KMS-11 (cell line): ENCODE results near the gene PRMT3.

Experiments
- H2AFZ ChIP-seq: fragments of 200-600 bp; sonication (generic); 2 replicates; pipeline ENCODE4 v1.6.1; 2016; ENCODE audit warnings: antibody characterized with exemption, mixed run types, low read depth
- H3K27ac ChIP-seq: fragments of 200-600 bp; sonication (generic); 2 replicates; pipeline ENCODE4 v1.6.1; 2016; ENCODE audit warnings: mild to moderate bottlenecking, mixed run types
- H3K27me3 ChIP-seq: fragments of 200-600 bp; sonication (generic); 2 replicates; pipeline ENCODE4 v1.6.1; 2017; ENCODE audit warnings: mild to moderate bottlenecking, low read depth, mixed run types, moderate library complexity; ENCODE audit not compliant: insufficient read depth
- H3K36me3 ChIP-seq: fragments of 200-600 bp; sonication (generic); 2 replicates; pipeline ENCODE4 v1.6.1; 2017; ENCODE audit warnings: mild to moderate bottlenecking, mixed run types; ENCODE audit not compliant: insufficient read depth
- H3K4me1 ChIP-seq: fragments of 200-600 bp; sonication (generic); 2 replicates; pipeline ENCODE4 v1.6.1; 2016; ENCODE audit warnings: mild to moderate bottlenecking, low read depth, mixed run types; ENCODE audit not compliant: poor library complexity, severe bottlenecking
- H3K4me2 ChIP-seq: fragments of 200-600 bp; sonication (generic); 2 replicates; pipeline ENCODE4 v1.7.0; 2016; ENCODE audit warnings: mild to moderate bottlenecking, mixed run types
- H3K4me3 ChIP-seq: fragments of 200-600 bp; sonication (generic); IDR thresholded peaks from 2 replicates; pipeline ENCODE4 v1.6.1; 2017; ENCODE audit warnings: low read depth, low read length, mixed read lengths; ENCODE audit not compliant: insufficient read depth
- H3K79me2 ChIP-seq: fragments of 200-600 bp; sonication (generic); 2 replicates; pipeline ENCODE4 v1.6.1; 2016; ENCODE audit warnings: low read depth, mixed run types; ENCODE audit not compliant: insufficient read depth
- H3K9ac ChIP-seq: fragments of 200-600 bp; sonication (generic); 2 replicates; pipeline ENCODE4 v1.6.1; 2016; ENCODE audit warnings: mild to moderate bottlenecking, mixed run types
- H4K20me1 ChIP-seq: fragments of 200-600 bp; sonication (generic); 2 replicates; pipeline ENCODE4 v1.6.1; 2016; ENCODE audit warnings: mild to moderate bottlenecking, mixed run types; ENCODE audit not compliant: insufficient read depth
- CTCF ChIP-seq: fragments of 200-600 bp; sonication (generic); conservative IDR thresholded peaks from 2 replicates; pipeline ENCODE4 v1.6.1; 2017; ENCODE audit warnings: low read depth, mild to moderate bottlenecking, antibody characterized with exemption, low read length, moderate library complexity, mixed read lengths

The PRMT3 gene

GRCh38 chr11:20388096-20389055, 860 bp downstream of the PRMT3 start:
- peaks cover 30% of the 10 kb centered on the region; the same call in 1 of the 2 replicates for H3K79me2 ChIP-seq
- peak overlapping the region; percentile 64 for H2AFZ ChIP-seq
- no peaks in the 10 kb centered on the region for H4K20me1 ChIP-seq
- peak overlapping the region; percentile 93 for H3K4me2 ChIP-seq
- no peaks in the 10 kb centered on the region for H3K27me3 ChIP-seq
- peaks cover 13% of the 10 kb centered on the region for H3K4me1 ChIP-seq
- H3K36me3 ChIP-seq, result no peaks in the 10 kb centered on the region; the same call in 1 of the 2 replicates
- peak overlapping the region; percentile 93 for H3K27ac ChIP-seq
- H3K4me3 ChIP-seq, result no peak overlapping the region
- peak overlapping the region; percentile 98 for H3K9ac ChIP-seq
- no peak for TF ChIP-seq CTCF

- Histone ChIP-seq H2AFZ (no peak overlapping the region), H3K4me3 (no peak overlapping the region), H3K27ac (no peak overlapping the region), H3K27me3 (no peaks in the 10 kb centered on the region), H3K9ac (no peak overlapping the region), H3K36me3 (no peaks in the 10 kb centered on the region; the same call in 1 of the 2 replicates), H3K4me1 (peaks cover 8% of the 10 kb centered on the region), H3K4me2 (no peak overlapping the region), H3K79me2 (no peaks in the 10 kb centered on the region; the same call in 1 of the 2 replicates), H4K20me1 (no peaks in the 10 kb centered on the region)
- TF ChIP-seq CTCF, result peak; percentile 63
Observed at GRCh38 chr11:20397281-20397680, 9.8 kb downstream of the PRMT3 start.

GRCh38 chr11:20399498-20399897, 12.0 kb downstream of the PRMT3 start:
- Histone ChIP-seq H3K27ac (no peak overlapping the region), H3K9ac (no peak overlapping the region), H3K4me1 (peaks cover 8% of the 10 kb centered on the region), H3K36me3 (no peaks in the 10 kb centered on the region), H3K27me3 (no peaks in the 10 kb centered on the region), H3K79me2 (no peaks in the 10 kb centered on the region; the same call in 1 of the 2 replicates), H2AFZ (no peak overlapping the region), H3K4me3 (no peak overlapping the region), H3K4me2 (no peak overlapping the region), H4K20me1 (no peaks in the 10 kb centered on the region)
- TF ChIP-seq CTCF, result no peak

- no peak for TF ChIP-seq CTCF
- no peak overlapping the region for H3K27ac ChIP-seq
- H2AFZ ChIP-seq, result no peak overlapping the region
- no peak overlapping the region for H3K9ac ChIP-seq
- H3K27me3 ChIP-seq, result no peaks in the 10 kb centered on the region
- H3K79me2 ChIP-seq, result no peaks in the 10 kb centered on the region; the same call in 1 of the 2 replicates
- H3K4me1 ChIP-seq, result no peaks in the 10 kb centered on the region
- no peaks in the 10 kb centered on the region for H4K20me1 ChIP-seq
- H3K4me2 ChIP-seq, result no peak overlapping the region
- H3K36me3 ChIP-seq, result no peaks in the 10 kb centered on the region
- no peak overlapping the region for H3K4me3 ChIP-seq
Observed at GRCh38 chr11:20403059-20403458, 15.5 kb downstream of the PRMT3 start.
